Suppressor macrophage treated with lipopolysaccharide for 1 hour (primary cell): ENCODE measurements around the gene CELF2.

Experiments used
- DNase-seq, 3 donors: peaks; one replicate each; pipeline ENCODE4 v3.0.0-alpha.2; 2020 to 2022

Gene CELF2

GRCh38 chr10:11159543-11160215 lies 142.0 kb downstream of the CELF2 start:
- DNase-seq: no peak

- DNase-seq: peak; percentile 48 to 72 (median 58)
Measured at GRCh38 chr10:11161096-11161495, 143.4 kb downstream of the CELF2 start.

GRCh38 chr10:11161910-11162309 lies 144.2 kb downstream of the CELF2 start:
- no peak for DNase-seq

GRCh38 chr10:11162828-11163599 lies 145.3 kb downstream of the CELF2 start:
- DNase-seq: peak; percentile 76 to 84 (median 81)

- DNase-seq: no peak
Measured at GRCh38 chr10:11163780-11164550, 146.3 kb downstream of the CELF2 start.

GRCh38 chr10:11164551-11164802 lies 146.8 kb downstream of the CELF2 start:
- DNase-seq: no peak

- peak; percentile 78 to 82 (median 81) for DNase-seq
Measured at GRCh38 chr10:11164803-11165590, 147.3 kb downstream of the CELF2 start.

- DNase-seq: peak; percentile 62 to 67 (median 63)
Measured at GRCh38 chr10:11165591-11166543, 148.2 kb downstream of the CELF2 start.

- DNase-seq: no peak
Measured at GRCh38 chr10:11166550-11166949, 148.9 kb downstream of the CELF2 start.

- peak in 2 of 3 donors; percentile 47 to 48 for DNase-seq
Measured at GRCh38 chr10:11167233-11167966, 149.7 kb downstream of the CELF2 start.

GRCh38 chr10:11168423-11169090 lies 150.9 kb downstream of the CELF2 start:
- DNase-seq: peak in 1 of 3 donors; percentile 75

GRCh38 chr10:11169976-11170375 lies 152.3 kb downstream of the CELF2 start:
- DNase-seq: no peak

GRCh38 chr10:11170574-11170973 lies 152.9 kb downstream of the CELF2 start:
- no peak for DNase-seq

GRCh38 chr10:11170993-11171851 lies 153.6 kb downstream of the CELF2 start:
- DNase-seq: peak; percentile 71 to 87 (median 82)

- no peak for DNase-seq
Measured at GRCh38 chr10:11173042-11173441, 155.4 kb downstream of the CELF2 start.

- DNase-seq: peak; percentile 75 to 92 (median 83)
Measured at GRCh38 chr10:11175823-11176243, 158.2 kb downstream of the CELF2 start.

- peak in 1 of 3 donors; percentile 47 for DNase-seq
Measured at GRCh38 chr10:11176746-11177145, 159.1 kb downstream of the CELF2 start.

GRCh38 chr10:11177381-11177780 lies 159.7 kb downstream of the CELF2 start:
- DNase-seq: peak; percentile 56 to 78 (median 68)

- DNase-seq: no peak
Measured at GRCh38 chr10:11177926-11178471, 160.3 kb downstream of the CELF2 start.
